ENCODE data around the gene ADAMTSL1.

Gene ADAMTSL1

DNA sequence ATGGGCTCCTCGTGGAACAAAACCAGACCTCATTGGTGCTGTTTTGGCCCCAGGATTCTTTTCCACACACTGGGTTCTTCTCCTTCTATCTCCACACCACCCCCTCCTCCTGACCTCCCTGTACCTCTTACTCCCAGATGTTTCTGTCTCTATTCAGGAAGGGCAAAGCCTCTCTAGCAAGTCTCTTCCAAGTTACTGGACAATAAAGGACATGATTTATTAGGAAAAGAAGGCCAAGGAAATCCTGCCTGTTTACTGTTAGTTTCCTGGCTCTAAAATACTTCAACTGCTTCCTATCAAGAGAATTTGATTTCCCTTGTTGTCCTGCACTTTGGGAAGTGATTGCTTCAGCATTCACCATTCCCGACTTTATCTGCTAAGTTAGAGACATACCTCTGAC is 297.1 kb downstream of the ADAMTSL1 start:
- no peak overlapping the region for H3K4me3 ChIP-seq (ENCODE audit: low read length)
- no peak for TF ChIP-seq CTCF (IDR thresholded peaks at IDR 0.05; ENCODE audit: insufficient read depth, low read depth, low read length, missing control alignments)

DNA sequence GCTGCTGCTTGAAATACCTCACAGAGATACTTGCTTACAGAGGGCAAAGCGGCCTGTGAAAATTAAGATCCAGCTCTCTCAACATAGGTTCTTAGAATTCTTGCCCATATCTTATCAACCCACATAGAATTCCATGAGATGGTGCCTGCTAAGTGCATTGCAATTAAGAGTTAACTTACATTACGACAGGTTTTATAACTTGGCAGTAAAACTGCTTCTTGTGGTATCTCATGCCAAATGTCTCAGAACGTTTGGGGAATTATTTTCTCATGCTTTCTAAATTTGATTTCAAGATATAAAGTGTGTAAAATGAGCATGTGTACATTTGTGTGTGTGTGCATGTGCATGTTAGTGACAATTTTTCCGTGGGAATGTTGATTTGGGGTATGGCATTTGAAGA is 297.8 kb downstream of the ADAMTSL1 start:
- no peak for TF ChIP-seq CTCF (IDR thresholded peaks at IDR 0.05; ENCODE audit: insufficient read depth, low read depth, low read length, missing control alignments)
- no peak overlapping the region for H3K4me3 ChIP-seq (ENCODE audit: low read length)
- no peak for DNase-seq (ENCODE audit: low read depth)

More for the DNA sequence above, 297.1 kb downstream of the ADAMTSL1 start:
- DNase-seq (ENCODE audit: low read depth) = no peak

GRCh38 chr9:18775241-18775640 is 301.3 kb downstream of the ADAMTSL1 start:
- DNase-seq (ENCODE audit: low read depth) = no peak
- TF ChIP-seq CTCF (IDR thresholded peaks at IDR 0.05; ENCODE audit: insufficient read depth, low read depth, low read length, missing control alignments) = no peak
- no peak overlapping the region for H3K4me3 ChIP-seq (ENCODE audit: low read length)

DNA sequence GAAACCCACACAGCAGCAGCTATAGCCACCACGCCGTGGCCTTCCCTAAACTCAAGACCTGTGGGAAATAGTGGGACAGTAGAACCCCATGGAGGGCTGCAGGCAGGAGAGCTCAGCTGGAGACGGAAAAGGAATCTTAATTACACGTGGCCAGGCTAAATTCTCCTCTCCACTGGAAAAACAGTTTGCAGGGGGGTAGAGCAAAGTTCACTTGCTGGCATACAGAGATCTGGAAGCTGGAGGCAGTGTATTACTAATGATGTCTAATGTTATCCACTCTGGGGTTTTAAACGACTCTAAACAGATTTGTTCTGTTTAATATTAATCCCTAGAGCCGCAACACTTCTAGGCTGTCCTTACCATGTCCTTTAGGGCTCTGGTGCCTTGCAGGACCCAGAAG is 302.0 kb downstream of the ADAMTSL1 start:
- no peak for DNase-seq (ENCODE audit: low read depth)
- H3K4me3 ChIP-seq (ENCODE audit: low read length) = no peak overlapping the region
- TF ChIP-seq CTCF (IDR thresholded peaks at IDR 0.05; ENCODE audit: insufficient read depth, low read depth, low read length, missing control alignments) = no peak

DNA sequence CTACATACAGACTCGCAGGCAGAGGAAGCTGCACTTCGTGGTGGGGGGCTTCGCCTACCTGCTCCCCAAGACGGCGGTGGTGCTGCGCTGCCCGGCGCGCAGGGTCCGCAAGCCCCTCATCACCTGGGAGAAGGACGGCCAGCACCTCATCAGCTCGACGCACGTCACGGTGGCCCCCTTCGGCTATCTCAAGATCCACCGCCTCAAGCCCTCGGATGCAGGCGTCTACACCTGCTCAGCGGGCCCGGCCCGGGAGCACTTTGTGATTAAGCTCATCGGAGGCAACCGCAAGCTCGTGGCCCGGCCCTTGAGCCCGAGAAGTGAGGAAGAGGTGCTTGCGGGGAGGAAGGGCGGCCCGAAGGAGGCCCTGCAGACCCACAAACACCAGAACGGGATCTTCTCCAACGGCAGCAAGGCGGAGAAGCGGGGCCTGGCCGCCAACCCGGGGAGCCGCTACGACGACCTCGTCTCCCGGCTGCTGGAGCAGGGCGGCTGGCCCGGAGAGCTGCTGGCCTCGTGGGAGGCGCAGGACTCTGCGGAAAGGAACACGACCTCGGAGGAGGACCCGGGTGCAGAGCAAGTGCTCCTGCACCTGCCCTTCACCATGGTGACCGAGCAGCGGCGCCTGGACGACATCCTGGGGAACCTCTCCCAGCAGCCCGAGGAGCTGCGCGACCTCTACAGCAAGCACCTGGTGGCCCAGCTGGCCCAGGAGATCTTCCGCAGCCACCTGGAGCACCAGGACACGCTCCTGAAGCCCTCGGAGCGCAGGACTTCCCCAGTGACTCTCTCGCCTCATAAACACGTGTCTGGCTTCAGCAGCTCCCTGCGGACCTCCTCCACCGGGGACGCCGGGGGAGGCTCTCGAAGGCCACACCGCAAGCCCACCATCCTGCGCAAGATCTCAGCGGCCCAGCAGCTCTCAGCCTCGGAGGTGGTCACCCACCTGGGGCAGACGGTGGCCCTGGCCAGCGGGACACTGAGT is 303.2 kb downstream of the ADAMTSL1 start:
- no peak for DNase-seq (ENCODE audit: low read depth)
- H3K4me3 ChIP-seq (ENCODE audit: low read length) = no peak overlapping the region
- TF ChIP-seq CTCF (IDR thresholded peaks at IDR 0.05; ENCODE audit: insufficient read depth, low read depth, low read length, missing control alignments) = no peak

DNA sequence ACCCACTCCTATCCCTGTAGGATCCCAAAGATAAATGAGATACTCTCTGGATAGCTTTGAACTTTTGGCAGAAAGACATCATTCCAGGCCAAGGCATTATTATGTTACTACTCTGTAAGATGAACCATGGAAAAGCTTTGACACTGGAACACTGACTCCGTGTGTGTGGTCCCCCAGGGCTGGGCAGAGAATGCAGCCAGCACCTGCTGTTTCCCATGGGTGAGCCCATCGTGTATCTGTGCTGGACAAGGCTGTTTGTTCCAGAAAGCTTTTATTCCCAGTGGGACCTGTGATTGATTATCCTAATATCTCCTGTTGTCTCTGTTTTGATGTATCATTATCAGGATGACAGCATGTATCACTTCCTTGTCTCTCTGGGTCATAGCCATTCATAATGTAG is 304.2 kb downstream of the ADAMTSL1 start:
- no peak for TF ChIP-seq CTCF (IDR thresholded peaks at IDR 0.05; ENCODE audit: insufficient read depth, low read depth, low read length, missing control alignments)
- H3K4me3 ChIP-seq (ENCODE audit: low read length) = no peak overlapping the region
- DNase-seq (ENCODE audit: low read depth) = no peak
